GM18870 (cell line): ENCODE results near the gene CYP3A7.
"Not testable (repeated sequence)": the region's sequence is repeated elsewhere in the genome, so short reads cannot be mapped to it uniquely, and the experiment has no call there.

ENCODE experiments used
- ATAC-seq: cut with Tn5 transposase; IDR thresholded peaks from one replicate; pipeline ENCODE4 v1.9.1; 2021; ENCODE audit warnings: moderate library complexity; ENCODE audit not compliant: unreplicated experiment

Gene CYP3A7

GRCh38 chr7:99742737-99743394, 7.9 kb upstream of the CYP3A7 start:
- ATAC-seq: no peak

GRCh38 chr7:99741441-99741795, 6.4 kb upstream of the CYP3A7 start:
- no peak for ATAC-seq

- no peak for ATAC-seq
These were observed 5.8 kb upstream of the CYP3A7 start for GRCh38 chr7:99740573-99741440.

- no peak for ATAC-seq
These were observed 4.9 kb upstream of the CYP3A7 start for GRCh38 chr7:99739699-99740572.

GRCh38 chr7:99737726-99738125, 2.7 kb upstream of the CYP3A7 start:
- no peak for ATAC-seq

GRCh38 chr7:99736667-99737066, 1.7 kb upstream of the CYP3A7 start:
- not testable (repeated sequence) for ATAC-seq

GRCh38 chr7:99733448-99733847, 1.5 kb downstream of the CYP3A7 start:
- ATAC-seq: no peak

GRCh38 chr7:99733003-99733402, 2.0 kb downstream of the CYP3A7 start:
- no peak for ATAC-seq

GRCh38 chr7:99731638-99732374, 3.2 kb downstream of the CYP3A7 start:
- ATAC-seq: no peak

- no peak for ATAC-seq
These were observed 4.0 kb downstream of the CYP3A7 start for GRCh38 chr7:99730992-99731391.

GRCh38 chr7:99730238-99730810, 4.7 kb downstream of the CYP3A7 start:
- ATAC-seq: no peak

- no peak for ATAC-seq
These were observed 5.3 kb downstream of the CYP3A7 start for GRCh38 chr7:99729486-99730237.

- no peak for ATAC-seq
These were observed 6.4 kb downstream of the CYP3A7 start for GRCh38 chr7:99728615-99729014.

- not testable (repeated sequence) for ATAC-seq
These were observed 11.8 kb downstream of the CYP3A7 start for GRCh38 chr7:99723201-99723600.

- ATAC-seq: no peak
These were observed 14.0 kb downstream of the CYP3A7 start for GRCh38 chr7:99720800-99721595.

GRCh38 chr7:99719996-99720769, 14.8 kb downstream of the CYP3A7 start:
- no peak for ATAC-seq

GRCh38 chr7:99713995-99714570, 20.9 kb downstream of the CYP3A7 start:
- ATAC-seq: no peak
